GM19099 (cell line): Measurements from ENCODE around the gene SUN3.

Experiments used
- POLR2A ChIP-seq: IDR thresholded peaks from 3 replicates; pipeline ENCODE4 v1.6.1; 2011; ENCODE audit warnings: low read depth; ENCODE audit not compliant: insufficient read length; ENCODE audit errors: extremely low read depth

SUN3 gene

GRCh38 chr7:47965456-47965855, 63.5 kb downstream of the SUN3 start:
- no peak for TF ChIP-seq POLR2A

- no peak for TF ChIP-seq POLR2A
Measured at GRCh38 chr7:47962262-47962661, 66.6 kb downstream of the SUN3 start.

- no peak for TF ChIP-seq POLR2A
Measured at GRCh38 chr7:47957156-47957555, 71.8 kb downstream of the SUN3 start.

DNA sequence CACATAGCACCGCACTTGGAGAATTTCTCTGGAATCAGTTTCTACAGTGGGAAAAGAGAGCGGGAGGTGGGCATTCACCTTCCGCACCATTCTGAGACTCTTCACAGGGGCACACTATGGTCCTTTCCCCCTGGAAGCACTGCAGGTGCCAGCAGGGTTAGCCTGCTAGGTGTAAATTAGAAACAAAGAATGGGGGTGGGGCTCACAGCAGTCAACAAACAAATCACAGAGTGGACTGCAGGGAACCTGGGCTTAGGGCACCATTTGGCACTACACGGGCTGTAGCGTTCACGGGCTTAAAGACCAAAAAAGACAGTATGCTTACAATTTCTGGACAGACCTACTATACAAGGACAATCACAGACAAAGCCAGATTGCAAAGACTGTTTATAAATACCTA, 72.7 kb downstream of the SUN3 start:
- no peak for TF ChIP-seq POLR2A

- no peak for TF ChIP-seq POLR2A
Measured at GRCh38 chr7:47954231-47954911, 74.5 kb downstream of the SUN3 start.

GRCh38 chr7:47953822-47954221, 75.1 kb downstream of the SUN3 start:
- TF ChIP-seq POLR2A = no peak

- no peak for TF ChIP-seq POLR2A
Measured at GRCh38 chr7:47952224-47952623, 76.7 kb downstream of the SUN3 start.

DNA sequence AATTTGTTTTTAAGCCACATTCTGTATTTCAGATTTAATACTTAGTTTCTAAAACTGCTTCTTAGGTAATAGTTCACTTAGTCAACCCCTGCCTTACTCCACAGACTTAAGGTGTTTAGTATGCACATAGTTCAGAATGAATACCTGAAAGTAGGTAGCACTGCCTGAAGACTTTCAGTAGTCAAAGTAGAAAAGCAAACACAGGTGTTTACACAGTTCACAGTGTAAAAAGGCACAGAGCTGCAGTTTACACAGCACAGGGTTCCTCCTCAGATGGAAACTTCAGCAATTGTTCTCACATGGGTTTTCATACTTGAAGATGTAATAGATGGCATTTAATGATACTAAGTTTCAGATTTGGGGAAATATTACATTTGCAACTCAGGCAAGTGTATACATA, 77.5 kb downstream of the SUN3 start:
- no peak for TF ChIP-seq POLR2A

DNA sequence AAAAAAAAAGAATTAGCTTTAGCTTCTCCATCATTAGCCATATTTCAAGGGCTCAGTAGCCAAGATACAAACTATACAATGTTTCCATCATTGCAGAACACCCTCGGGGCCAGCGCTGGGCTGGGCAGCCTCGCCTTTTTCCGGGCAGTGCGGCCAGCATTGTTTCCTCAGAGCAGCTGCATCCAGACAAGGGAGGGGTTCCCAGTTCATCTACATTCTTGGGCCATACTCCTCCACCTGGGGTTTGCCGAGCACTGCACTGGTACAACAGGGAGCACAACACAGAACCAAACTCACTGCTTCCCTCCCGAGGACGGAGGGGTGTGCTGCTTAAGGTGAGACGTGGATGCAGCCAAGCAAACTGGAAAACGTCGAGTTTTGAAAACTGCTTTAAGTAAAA, 78.2 kb downstream of the SUN3 start:
- no peak for TF ChIP-seq POLR2A

DNA sequence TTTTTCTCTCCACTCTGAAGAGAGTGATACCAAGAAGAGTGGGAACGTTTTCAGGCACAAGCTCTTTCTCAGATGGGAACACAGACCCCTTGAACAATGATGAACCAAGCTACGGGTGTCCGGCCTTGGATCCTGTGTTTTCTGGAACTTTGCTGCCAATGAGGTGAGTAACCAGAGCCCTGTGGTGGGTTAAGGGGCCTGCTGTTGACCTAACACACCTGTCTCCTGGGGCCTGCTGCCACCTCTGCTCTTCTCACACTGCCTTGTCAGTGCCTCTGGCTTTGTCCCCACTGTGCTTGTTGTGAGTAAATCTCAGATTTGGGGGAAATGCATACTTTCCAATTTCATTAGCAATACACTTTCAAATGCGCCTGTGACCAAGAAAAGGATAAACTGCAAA, 79.2 kb downstream of the SUN3 start:
- TF ChIP-seq POLR2A = no peak

- TF ChIP-seq POLR2A = no peak
Measured at GRCh38 chr7:47948141-47948790, 80.6 kb downstream of the SUN3 start, which contains the start of gene PKD1L1. Gene PKD1L1, minus strand, starts transcription at chr7:47948466. Its CDS starts 26 bp downstream, at chr7:47948440.

DNA sequence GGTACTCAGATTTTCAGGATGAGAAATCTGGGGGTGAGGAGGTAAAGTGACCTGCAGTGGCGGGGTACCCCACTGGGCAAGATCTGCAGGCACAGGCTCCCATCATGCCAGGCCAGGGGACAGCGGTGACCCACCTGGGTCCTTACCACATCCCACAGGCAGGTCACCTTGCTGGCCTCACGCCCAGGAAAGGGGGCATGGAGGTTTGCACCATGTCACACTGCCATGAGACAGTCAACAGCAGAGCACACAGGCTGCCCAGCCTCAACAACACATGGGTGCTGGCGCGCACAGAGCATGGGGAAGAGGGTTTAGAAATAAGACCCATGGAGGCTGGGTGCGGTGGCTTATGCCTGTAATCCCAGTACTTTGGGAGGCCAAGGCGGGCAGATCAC, 81.6 kb downstream of the SUN3 start:
- no peak for TF ChIP-seq POLR2A

GRCh38 chr7:47946581-47947354, 82.1 kb downstream of the SUN3 start:
- TF ChIP-seq POLR2A = no peak

DNA sequence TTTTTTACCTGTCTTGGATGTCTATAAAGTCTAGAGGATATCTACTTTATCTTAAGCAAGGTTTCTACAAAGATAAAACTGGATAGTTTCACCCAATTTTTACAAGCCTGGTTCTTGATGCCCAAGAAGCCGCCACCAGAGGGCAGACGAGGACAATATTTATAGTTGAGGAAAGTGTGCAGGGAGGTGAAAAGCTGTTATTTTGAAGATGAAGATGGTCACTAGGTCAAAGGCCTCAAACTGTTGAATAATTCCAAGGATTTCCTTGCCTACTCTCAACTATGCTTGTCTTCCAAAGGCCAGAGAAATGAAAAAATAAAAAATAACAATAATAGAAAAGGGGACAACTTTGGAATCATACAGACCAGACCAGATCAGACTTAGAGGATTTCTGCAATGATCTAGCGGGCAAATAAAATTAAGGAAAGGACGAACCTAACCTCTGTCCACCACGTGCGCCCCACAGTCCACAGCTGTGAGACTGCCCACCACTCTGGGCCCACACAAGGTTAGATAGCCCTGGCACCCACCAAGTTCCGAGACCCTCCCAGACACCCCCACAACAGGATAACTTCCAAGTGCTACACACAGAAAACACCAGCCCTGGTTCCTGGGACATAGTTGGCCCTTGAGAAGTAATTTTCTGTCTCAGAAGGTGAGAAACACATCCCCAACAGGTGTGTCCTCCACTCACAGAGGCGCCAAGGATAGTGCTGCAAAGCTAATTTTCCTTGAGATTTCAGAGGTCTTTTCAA, 83.5 kb downstream of the SUN3 start:
- no peak for TF ChIP-seq POLR2A
